CD4-positive, alpha-beta memory T cell (primary cell): ENCODE measurements around the gene DNA2. TPM values are rescaled to one million over a fixed set of nuclear protein-coding genes. Genes with fewer than 3 reads are reported as not detected.

Experiments used
- CTCF ChIA-PET: fragments of 350-600 bp; sonication (Branson Sonifier 250); formaldehyde crosslinking; loops from one replicate; lab custom pipeline; 2021; ENCODE audit warnings: inconsistent platforms; ENCODE audit not compliant: partially characterized antibody; lab: Charles Lee
- POLR2A ChIA-PET: fragments of 350-600 bp; sonication (Branson Sonifier 250); formaldehyde crosslinking; loops from one replicate; lab custom pipeline; 2021; ENCODE audit not compliant: partially characterized antibody; lab: Charles Lee
- DNase-seq, 5 donors: peaks; one replicate each; pipeline versions ENCODE4 v3.0.0 to v3.0.0-alpha.2; 2020 to 2022; ENCODE audit warnings: mixed read lengths in 1 of 5
- H3K27ac ChIP-seq: one replicate; pipeline ENCODE4 v1.7.0; 2013; ENCODE audit warnings: low read depth, low read length
- H3K27me3 ChIP-seq: 2 replicates; pipeline ENCODE4 v1.7.0; 2013; ENCODE audit warnings: mild to moderate bottlenecking, low read length, moderate library complexity; ENCODE audit not compliant: insufficient read depth
- H3K36me3 ChIP-seq: 2 replicates; pipeline ENCODE4 v1.7.0; 2013; ENCODE audit warnings: mild to moderate bottlenecking, low read length, moderate library complexity; ENCODE audit not compliant: insufficient read depth
- H3K4me1 ChIP-seq: 2 replicates; pipeline ENCODE4 v1.7.0; 2013; ENCODE audit warnings: mild to moderate bottlenecking, low read length, moderate library complexity; ENCODE audit not compliant: insufficient read depth
- H3K4me3 ChIP-seq, 2 donors: one replicate each; pipeline ENCODE4 v1.7.0; 2013; ENCODE audit warnings: low read length in 2 of 2, mild to moderate bottlenecking in 1 of 2
- H3K9me3 ChIP-seq, 2 donors: one replicate each; pipeline ENCODE4 v1.7.0; 2013; ENCODE audit warnings: low read length in 2 of 2, control low read depth in 1 of 2; ENCODE audit not compliant: control insufficient read depth in 1 of 2
- H3K27ac Mint-ChIP-seq, 7 donors: one replicate each; pipeline ENCODE4 v1.8.0; 2020 to 2021; ENCODE audit warnings: mixed read lengths in 7 of 7, mild to moderate bottlenecking in 6 of 7, inconsistent platforms in 3 of 7, moderate library complexity in 3 of 7
- H3K27me3 Mint-ChIP-seq, 2 donors: one replicate each; pipeline ENCODE4 v1.8.0; 2020 to 2021; ENCODE audit warnings: mixed read lengths in 2 of 2
- H3K36me3 Mint-ChIP-seq, 2 donors: one replicate each; pipeline ENCODE4 v1.8.0; 2020 to 2021; ENCODE audit warnings: mixed read lengths in 2 of 2, inconsistent platforms in 1 of 2, mild to moderate bottlenecking in 1 of 2
- H3K4me1 Mint-ChIP-seq, 4 donors: one replicate each; pipeline ENCODE4 v1.8.0; 2020 to 2021; ENCODE audit warnings: mixed read lengths in 4 of 4, mild to moderate bottlenecking in 1 of 4
- H3K4me3 Mint-ChIP-seq, 8 donors: one replicate each; pipeline ENCODE4 v1.8.0; 2020 to 2021; ENCODE audit warnings: mixed read lengths in 8 of 8, mild to moderate bottlenecking in 7 of 8, moderate library complexity in 6 of 8, inconsistent platforms in 3 of 8
- H3K9me3 Mint-ChIP-seq, 8 donors: one replicate each; pipeline ENCODE4 v1.8.0; 2020 to 2021; ENCODE audit warnings: mixed read lengths in 8 of 8, mild to moderate bottlenecking in 5 of 8, inconsistent platforms in 3 of 8, moderate library complexity in 1 of 8
- intact Hi-C: fragments of 100-400 bp; cut with micrococcal nuclease; formaldehyde crosslinking; loops from one replicate; pipeline ENCODE4 v1.15.1; 2023
- polyA plus RNA-seq, 2 donors: library from polyadenylated mRNA; unstranded; fragments of 300-500 nt; fragmentation: Illumina TruSeq; gene quantifications; one replicate each; pipeline ENCODE4 v1.2.3, GENCODE V29; 2021
- total RNA-seq, 2 experiments: library from RNA; stranded (reverse); gene quantifications; one replicate each; pipeline ENCODE4 v1.2.3, GENCODE V29; 2021

The DNA2 gene
- total and polyA plus RNA-seq, 4 experiments from 2014 or later: 0.36 to 7.7 (median 3.3) TPM

DNA sequence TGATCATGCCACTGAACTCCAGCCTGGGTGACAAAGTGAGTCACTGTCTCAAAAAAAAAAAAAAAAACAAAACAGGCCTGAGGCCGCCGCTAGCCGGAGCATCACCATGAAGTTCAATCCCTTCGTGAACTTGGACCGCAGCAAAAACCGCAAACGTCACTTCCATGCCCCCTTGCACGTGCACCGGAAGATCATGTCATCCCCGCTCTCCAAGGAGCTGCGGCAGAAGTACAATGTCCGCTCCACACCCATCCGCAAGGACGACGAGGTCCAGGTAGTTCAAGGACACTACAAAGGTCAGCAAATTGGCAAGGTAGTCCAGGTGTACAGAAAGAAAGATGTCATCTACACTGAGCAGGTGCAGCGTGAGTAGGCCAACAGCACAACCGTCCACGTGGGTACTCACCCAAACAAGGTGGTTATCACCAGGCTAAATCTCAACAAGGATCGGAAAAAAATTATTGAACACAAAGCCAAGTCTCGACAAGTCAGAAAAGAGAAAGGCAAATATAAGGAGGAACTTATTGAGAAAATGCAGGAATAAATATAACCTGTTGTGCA, 47.2 kb downstream of the DNA2 start:
- Histone ChIP-seq H3K27me3 (no peaks in the 10 kb centered on the region), H3K4me1 (peaks cover 8% of the 10 kb centered on the region), H3K4me3 (no peak overlapping the region), H3K9me3 (no peaks in the 10 kb centered on the region), H3K27ac (no peak overlapping the region), H3K36me3 (no peaks in the 10 kb centered on the region)
- H3K9me3 Mint-ChIP-seq: no peaks in the 10 kb centered on the region
- no peak overlapping the region for H3K4me3 Mint-ChIP-seq
- H3K27me3 Mint-ChIP-seq: no peaks in the 10 kb centered on the region
- peaks cover 5 to 10% (median 8%) of the 10 kb centered on the region in 4 donors for H3K4me1 Mint-ChIP-seq
- ChIA-PET POLR2A (no interaction called here), CTCF (no interaction called here)
- peak overlapping the region in 1 of 7 donors; percentile 48 for H3K27ac Mint-ChIP-seq
- no peaks in the 10 kb centered on the region for H3K36me3 Mint-ChIP-seq
- no peak for DNase-seq
- intact Hi-C loops: no loop called here

GRCh38 chr10:68423522-68423921, 48.3 kb downstream of the DNA2 start:
- CTCF ChIA-PET: interaction anchor here (1.6 kb wide), 1 partner anchor 17 kb away, joined by 5 read pairs; the partner anchor contains the start of gene RUFY2
- intact Hi-C loops: no loop called here
- H3K27me3 Mint-ChIP-seq: no peaks in the 10 kb centered on the region

DNA sequence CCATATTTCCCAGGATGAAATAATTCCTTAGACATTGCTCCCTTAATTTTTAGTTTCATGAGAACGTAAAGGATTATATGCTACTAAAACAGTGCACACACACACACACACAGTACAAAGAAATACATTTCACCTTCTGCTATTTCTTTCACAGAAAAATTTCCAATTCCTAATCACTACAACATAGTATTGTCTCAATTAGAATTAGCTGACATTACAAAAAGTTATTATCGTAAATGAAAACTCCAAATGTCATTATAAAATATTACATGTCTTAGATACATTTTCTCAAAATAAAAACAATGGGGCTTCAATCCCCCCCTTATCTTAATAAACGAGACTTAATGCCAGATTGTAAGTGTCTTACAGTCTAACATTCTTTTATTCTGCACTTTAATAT, 52.4 kb downstream of the DNA2 start:
- Histone ChIP-seq H3K4me3 (no peak overlapping the region), H3K4me1 (peaks cover 8% of the 10 kb centered on the region), H3K27me3 (no peaks in the 10 kb centered on the region), H3K36me3 (no peaks in the 10 kb centered on the region), H3K27ac (no peak overlapping the region), H3K9me3 (no peaks in the 10 kb centered on the region)
- Mint-ChIP-seq H3K4me1 (peaks cover 7 to 10% (median 8%) of the 10 kb centered on the region in 4 donors), H3K4me3 (no peak overlapping the region), H3K9me3 (no peaks in the 10 kb centered on the region), H3K27ac (no peak overlapping the region), H3K36me3 (no peaks in the 10 kb centered on the region), H3K27me3 (no peaks in the 10 kb centered on the region)
- POLR2A ChIA-PET: no interaction called here
- intact Hi-C loops: no loop called here
- CTCF ChIA-PET: interaction anchor here (1.1 kb wide), 1 partner anchor 12 kb away, joined by 3 read pairs; the partner anchor contains the start of gene RUFY2
- DNase-seq: no peak

More at GRCh38 chr10:68423522-68423921, 48.3 kb downstream of the DNA2 start:
- Histone ChIP-seq H3K9me3 (no peaks in the 10 kb centered on the region), H3K27me3 (no peaks in the 10 kb centered on the region), H3K36me3 (no peaks in the 10 kb centered on the region), H3K4me1 (peaks cover 8% of the 10 kb centered on the region), H3K27ac (peak overlapping the region; percentile 21), H3K4me3 (no peak overlapping the region)
- Mint-ChIP-seq H3K36me3 (no peaks in the 10 kb centered on the region), H3K9me3 (no peaks in the 10 kb centered on the region), H3K4me3 (peak overlapping the region in 2 of 8 donors; percentile 22 to 61), H3K4me1 (peaks cover 5 to 10% (median 8%) of the 10 kb centered on the region in 4 donors), H3K27ac (peak overlapping the region in 4 of 7 donors; percentile 5 to 86 (median 78))
- POLR2A ChIA-PET: no interaction called here
- peak in 3 of 5 donors; percentile 3 to 11 (median 6) for DNase-seq

DNA sequence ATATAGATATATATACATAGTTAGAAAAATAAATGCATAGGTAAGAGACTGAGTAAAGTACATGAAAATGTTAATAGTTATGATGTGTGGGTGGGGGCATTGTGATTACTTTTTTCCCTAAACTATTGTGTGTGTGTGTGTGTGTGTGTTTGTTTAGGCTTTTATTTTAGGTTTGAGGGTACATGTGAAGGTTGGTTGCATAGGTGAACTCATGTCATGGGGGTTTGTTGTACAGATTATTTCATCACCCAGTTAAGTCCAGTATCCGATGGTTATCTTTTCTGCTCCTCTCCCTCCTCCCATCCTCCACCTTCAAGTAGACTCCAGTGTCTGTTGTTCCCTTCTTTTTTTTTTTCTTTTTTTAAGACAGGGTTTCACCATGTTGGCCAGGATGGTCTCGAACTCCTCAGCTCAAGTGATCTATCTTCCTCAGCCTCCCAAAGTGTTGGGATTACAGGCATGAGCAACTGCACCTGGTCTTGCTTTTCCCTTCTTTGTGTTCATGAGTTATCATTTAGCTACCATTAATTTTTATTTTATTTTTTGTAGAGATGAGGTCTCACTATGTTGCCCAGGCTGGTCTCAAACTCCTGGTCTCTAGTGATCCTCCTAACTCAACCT, 62.8 kb downstream of the DNA2 start:
- H3K36me3 Mint-ChIP-seq: peaks cover 0 to 7% of the 10 kb centered on the region in 2 donors
- CTCF ChIA-PET: interaction anchor here (0.7 to 1.2 kb wide), 2 partner anchors 79 to 499 kb away, joined by 3 read pairs; no protein-coding TSS in a partner anchor

DNA sequence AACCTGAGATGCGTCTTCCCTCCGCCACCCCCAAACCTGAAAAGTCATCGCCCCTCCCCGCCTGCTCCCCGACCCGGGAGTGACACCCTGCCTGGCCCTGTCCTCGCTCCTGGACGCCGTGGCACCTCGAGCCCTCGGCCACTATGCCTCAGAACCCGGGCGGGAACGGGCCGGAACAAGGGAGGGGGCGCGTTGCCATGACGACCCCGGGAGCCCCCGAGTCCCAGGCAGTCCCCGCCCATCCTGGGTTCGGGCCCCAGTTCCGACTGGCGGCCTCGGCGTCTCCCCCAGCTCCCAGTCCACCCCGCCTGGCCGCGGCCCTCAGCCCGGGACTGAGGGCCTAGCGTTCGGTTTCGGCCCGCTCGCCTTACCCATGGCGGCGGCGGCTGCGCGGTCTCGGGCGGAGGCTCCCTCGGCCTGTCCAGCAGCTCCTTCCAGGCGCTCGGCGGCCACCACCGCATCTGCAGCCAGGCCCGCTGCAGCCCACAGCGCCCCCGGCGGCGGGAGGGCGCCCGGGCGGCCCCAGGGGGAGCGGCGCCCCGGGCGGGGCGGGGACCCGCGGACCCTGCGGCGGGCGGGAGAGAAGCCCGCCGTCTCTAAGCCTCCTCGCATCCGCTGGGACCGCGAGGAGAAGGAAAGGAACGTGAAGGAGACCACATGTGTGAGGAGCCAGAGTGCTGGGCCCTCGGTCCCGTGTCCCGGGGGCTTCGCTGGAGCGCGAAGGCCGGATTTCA, 64.8 kb downstream of the DNA2 start, which contains the start of gene RUFY2:
RUFY2 (minus strand) TSS at position 463 of the 734 bp plus-strand sequence; CDS start at position 375, 88 bp downstream.
- Mint-ChIP-seq H3K9me3 (no peaks in the 10 kb centered on the region), H3K4me1 (peaks cover 14 to 18% (median 18%) of the 10 kb centered on the region in 4 donors), H3K4me3 (peak within 1 kb of the TSS; percentile 89 to 95 (median 90)), H3K27me3 (no peaks in the 10 kb centered on the region), H3K36me3 (peaks cover 0 to 8% of the 10 kb centered on the region in 2 donors), H3K27ac (peak within 1 kb of the TSS; percentile 65 to 91 (median 84))
- Histone ChIP-seq H3K27ac (peak within 1 kb of the TSS; percentile 74), H3K4me1 (peaks cover 22% of the 10 kb centered on the region), H3K9me3 (no peaks in the 10 kb centered on the region), H3K27me3 (no peaks in the 10 kb centered on the region), H3K4me3 (peak within 1 kb of the TSS; percentile 89 to 94), H3K36me3 (no peaks in the 10 kb centered on the region)
- ChIA-PET POLR2A (interaction anchor here (0.5 to 3.0 kb wide), 6 partner anchors 9 to 643 kb away, joined by 3 to 26 read pairs (median 3); partner anchors contain the start of genes DDX50, HNRNPH3 and PBLD), CTCF (interaction anchor here (0.6 to 1.3 kb wide), 9 partner anchors 8 to 354 kb away, joined by 3 to 5 read pairs (median 4); no protein-coding TSS in a partner anchor)
- peak; percentile 70 to 85 (median 74) for DNase-seq
- intact Hi-C loops: loop anchor here (5.0 kb wide), 2 partner anchors 75 to 195 kb away; partner anchors contain the start of genes HNRNPH3 and PBLD

More for the DNA sequence above, 62.8 kb downstream of the DNA2 start:
- POLR2A ChIA-PET: interaction anchor here (1.0 kb wide), 1 partner anchor 77 kb away, joined by 4 read pairs; the partner anchor contains the start of gene HNRNPH3
- H3K9me3 Mint-ChIP-seq: peaks cover 0 to 2% (median 0%) of the 10 kb centered on the region in 8 donors
- Histone ChIP-seq H3K4me3 (no peak overlapping the region), H3K27me3 (no peaks in the 10 kb centered on the region), H3K27ac (no peak overlapping the region), H3K9me3 (no peaks in the 10 kb centered on the region), H3K36me3 (no peaks in the 10 kb centered on the region), H3K4me1 (peaks cover 20% of the 10 kb centered on the region)
- H3K27ac Mint-ChIP-seq: no peak overlapping the region
- H3K27me3 Mint-ChIP-seq: no peaks in the 10 kb centered on the region
- no peak for DNase-seq
- peak overlapping the region in 2 of 8 donors; percentile 17 to 28 for H3K4me3 Mint-ChIP-seq
- peaks cover 16 to 18% (median 18%) of the 10 kb centered on the region in 4 donors for H3K4me1 Mint-ChIP-seq
- intact Hi-C loops: loop anchor here (5.0 kb wide), 2 partner anchors 77 to 197 kb away; partner anchors contain the start of genes HNRNPH3 and PBLD

DNA sequence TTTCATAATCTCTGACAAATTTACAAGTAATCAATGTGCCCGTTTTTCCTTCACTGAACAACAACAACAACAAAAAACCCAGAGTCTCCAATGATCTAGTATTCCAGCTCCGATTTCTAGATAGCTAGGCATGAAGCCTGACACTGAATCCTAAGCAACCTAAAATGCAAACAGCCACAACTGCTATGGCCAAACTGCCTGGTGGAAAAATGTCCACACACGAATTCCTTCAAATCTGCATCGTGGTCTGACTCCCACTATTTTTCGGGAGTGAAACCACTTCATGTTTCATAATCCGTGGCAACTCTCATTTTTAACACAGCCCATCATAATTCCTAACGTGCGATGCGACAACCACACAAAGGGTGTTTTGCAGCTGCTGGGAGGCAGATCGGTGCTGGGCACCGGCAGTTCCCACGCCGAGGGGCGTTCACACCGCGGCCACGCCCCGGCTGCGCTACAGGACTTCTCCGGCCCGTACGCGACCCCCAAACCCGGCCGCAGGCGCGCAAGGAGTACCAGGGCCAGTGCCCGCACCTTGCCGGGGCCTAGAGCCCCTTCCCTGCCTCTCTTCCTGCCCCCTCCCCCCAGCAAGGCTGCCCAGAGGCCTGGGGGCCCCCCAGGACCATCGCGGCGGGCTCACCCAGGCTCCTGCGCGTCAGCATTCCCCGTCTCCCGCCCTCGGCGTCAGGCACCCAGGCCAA, 65.5 kb downstream of the DNA2 start:
- Mint-ChIP-seq H3K36me3 (peaks cover 6 to 12% of the 10 kb centered on the region in 2 donors), H3K9me3 (no peaks in the 10 kb centered on the region), H3K27me3 (no peaks in the 10 kb centered on the region), H3K27ac (peak overlapping the region; percentile 65 to 91 (median 84)), H3K4me1 (peaks cover 16 to 18% (median 18%) of the 10 kb centered on the region in 4 donors), H3K4me3 (peak overlapping the region; percentile 89 to 95 (median 90))
- Histone ChIP-seq H3K4me1 (peaks cover 22% of the 10 kb centered on the region), H3K9me3 (no peaks in the 10 kb centered on the region), H3K36me3 (no peaks in the 10 kb centered on the region), H3K4me3 (peak overlapping the region; percentile 89 to 94), H3K27me3 (no peaks in the 10 kb centered on the region), H3K27ac (peak overlapping the region; percentile 74)
- ChIA-PET CTCF (interaction anchor here (0.6 to 1.3 kb wide), 8 partner anchors 8 to 353 kb away, joined by 3 to 5 read pairs (median 4); no protein-coding TSS in a partner anchor), POLR2A (interaction anchor here (0.5 to 3.0 kb wide), 5 partner anchors 8 to 642 kb away, joined by 3 to 26 read pairs (median 3); partner anchors contain the start of genes DDX50, HNRNPH3 and PBLD)
- intact Hi-C loops: loop anchor here (5.0 kb wide), 2 partner anchors 74 to 194 kb away; partner anchors contain the start of genes HNRNPH3 and PBLD
- no peak for DNase-seq
